Right atrium auricular region (tissue), 2 donors: ENCODE results near the gene RBM22. TPM values are rescaled to one million over a fixed set of nuclear protein-coding genes. Genes with fewer than 3 reads are reported as not detected.

Experiments used
- DNase-seq: peaks from one replicate; pipeline ENCODE4 v3.0.0-alpha.2; 2019; ENCODE audit warnings: low spot score
- H3K27ac ChIP-seq, 2 donors: fragments of 200-600 bp; sonication (generic); 1 replicate in 1 of 2; 2 replicates in 1 of 2; pipeline ENCODE4 v1.5.1; 2016 to 2019
- H3K27me3 ChIP-seq, 2 donors: fragments of 200-600 bp; sonication (generic); one replicate each; pipeline versions ENCODE4 v1.5.1 to v1.6.0; 2017 to 2019
- H3K36me3 ChIP-seq: fragments of 200-600 bp; sonication (generic); one replicate; pipeline ENCODE4 v1.5.1; 2016
- H3K4me1 ChIP-seq, 2 donors: fragments of 200-600 bp; sonication (generic); one replicate each; pipeline versions ENCODE4 v1.5.1 to v1.6.0; 2017 to 2019
- H3K4me3 ChIP-seq, 2 donors: fragments of 200-600 bp; sonication (generic); 1 replicate in 1 of 2; 2 replicates in 1 of 2; pipeline ENCODE4 v1.5.1; 2017 to 2019; ENCODE audit warnings: mild to moderate bottlenecking in 1 of 2, moderate library complexity in 1 of 2
- H3K9me3 ChIP-seq, 2 donors: fragments of 200-600 bp; sonication (generic); one replicate each; pipeline ENCODE4 v1.5.1; 2019
- total RNA-seq, 2 donors: library from RNA; depleted of rRNA; stranded (reverse); fragments of >200 nt; gene quantifications; one replicate each; pipeline ENCODE4 v1.1.0, GENCODE V29; 2016
- TF ChIP-seq, protein P1 (sequence below), 2 donors: fragments of 200-600 bp; sonication (generic); IDR thresholded peaks; one replicate each; pipeline ENCODE4 v1.5.1; 2019; ENCODE audit warnings: antibody characterized with exemption in 2 of 2

Gene RBM22
- total RNA-seq, 2 donors from 2014 or later, result 26.0 to 29.5 TPM

DNA sequence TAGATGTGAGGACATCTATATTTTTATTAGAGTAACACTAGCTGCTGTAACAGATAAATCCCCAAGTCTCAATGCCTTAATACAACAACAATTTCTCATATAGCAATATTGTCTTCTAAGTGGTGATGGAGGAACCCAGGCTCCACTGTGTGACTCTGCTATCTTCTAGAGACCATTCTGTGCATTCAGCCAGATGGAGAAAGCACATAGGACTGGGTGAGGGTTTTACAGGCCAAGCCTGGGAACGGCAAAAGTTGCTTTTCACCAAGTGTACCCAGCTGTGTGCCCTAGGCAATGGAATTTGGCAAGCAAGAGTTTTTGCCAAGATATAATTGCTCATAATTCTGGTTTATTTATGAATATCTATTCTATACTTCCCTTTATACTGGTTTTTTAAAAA, 11.7 kb downstream of the RBM22 start:
- Histone ChIP-seq H3K4me1 (no peaks in the 10 kb centered on the region), H3K27me3 (no peaks in the 10 kb centered on the region), H3K9me3 (no peaks in the 10 kb centered on the region), H3K27ac (no peak overlapping the region), H3K36me3 (peaks cover 39% of the 10 kb centered on the region), H3K4me3 (no peak overlapping the region)
- no peak for DNase-seq
- TF ChIP-seq, protein P1, sequence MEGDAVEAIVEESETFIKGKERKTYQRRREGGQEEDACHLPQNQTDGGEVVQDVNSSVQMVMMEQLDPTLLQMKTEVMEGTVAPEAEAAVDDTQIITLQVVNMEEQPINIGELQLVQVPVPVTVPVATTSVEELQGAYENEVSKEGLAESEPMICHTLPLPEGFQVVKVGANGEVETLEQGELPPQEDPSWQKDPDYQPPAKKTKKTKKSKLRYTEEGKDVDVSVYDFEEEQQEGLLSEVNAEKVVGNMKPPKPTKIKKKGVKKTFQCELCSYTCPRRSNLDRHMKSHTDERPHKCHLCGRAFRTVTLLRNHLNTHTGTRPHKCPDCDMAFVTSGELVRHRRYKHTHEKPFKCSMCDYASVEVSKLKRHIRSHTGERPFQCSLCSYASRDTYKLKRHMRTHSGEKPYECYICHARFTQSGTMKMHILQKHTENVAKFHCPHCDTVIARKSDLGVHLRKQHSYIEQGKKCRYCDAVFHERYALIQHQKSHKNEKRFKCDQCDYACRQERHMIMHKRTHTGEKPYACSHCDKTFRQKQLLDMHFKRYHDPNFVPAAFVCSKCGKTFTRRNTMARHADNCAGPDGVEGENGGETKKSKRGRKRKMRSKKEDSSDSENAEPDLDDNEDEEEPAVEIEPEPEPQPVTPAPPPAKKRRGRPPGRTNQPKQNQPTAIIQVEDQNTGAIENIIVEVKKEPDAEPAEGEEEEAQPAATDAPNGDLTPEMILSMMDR (IDR thresholded peaks at IDR 0.05), result no peak

DNA sequence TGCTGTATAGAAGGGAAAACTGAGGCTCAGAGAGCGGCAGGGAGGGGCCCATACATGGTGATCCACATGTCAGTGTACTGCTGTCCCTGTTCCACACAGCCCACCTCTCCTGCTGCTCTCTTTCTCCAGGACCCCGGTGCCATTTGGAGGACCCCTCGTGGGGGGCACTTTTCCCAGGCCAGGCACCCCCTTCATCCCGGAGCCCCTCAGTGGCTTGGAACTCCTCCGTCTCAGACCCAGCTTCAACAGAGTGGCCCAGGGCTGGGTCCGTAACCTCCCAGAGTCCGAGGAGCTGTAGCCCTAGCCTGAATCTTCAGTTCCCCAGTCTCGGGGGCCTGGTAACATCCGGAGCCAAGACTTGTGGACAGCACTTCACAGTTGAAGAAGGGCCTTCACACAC, 24.3 kb downstream of the RBM22 start:
- no peak overlapping the region for H3K27ac ChIP-seq
- TF ChIP-seq, protein P1 (IDR thresholded peaks at IDR 0.05), result no peak
- peaks cover 4% of the 10 kb centered on the region for H3K36me3 ChIP-seq
- no peak for DNase-seq
- no peaks in the 10 kb centered on the region for H3K9me3 ChIP-seq
- peaks cover 0 to 30% of the 10 kb centered on the region in 2 donors for H3K4me1 ChIP-seq
- no peaks in the 10 kb centered on the region for H3K27me3 ChIP-seq
- H3K4me3 ChIP-seq, result no peak overlapping the region

DNA sequence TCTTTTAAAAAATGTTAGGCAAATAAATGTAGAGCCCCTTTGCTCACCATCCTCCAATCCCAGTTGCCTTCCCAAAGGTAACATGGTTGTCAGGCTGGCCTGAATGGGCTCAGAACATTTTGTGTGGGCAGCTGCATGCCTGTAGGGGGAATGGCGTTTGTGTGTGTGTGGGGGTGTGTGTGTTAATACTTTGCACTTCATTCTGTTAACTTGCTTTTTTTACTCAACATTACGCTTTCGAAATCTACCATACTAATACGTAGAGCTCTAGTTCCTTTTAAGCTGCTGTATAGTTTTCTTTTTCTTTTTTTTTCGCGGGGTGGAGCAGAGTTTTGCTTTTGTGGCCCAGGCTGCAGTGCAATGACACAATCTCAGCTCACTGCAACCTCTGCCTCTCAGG, 25.8 kb downstream of the RBM22 start:
- Histone ChIP-seq H3K4me1 (peaks cover 0 to 37% of the 10 kb centered on the region in 2 donors), H3K27ac (peak overlapping the region; percentile 74 to 77)
- no peak for DNase-seq

DNA sequence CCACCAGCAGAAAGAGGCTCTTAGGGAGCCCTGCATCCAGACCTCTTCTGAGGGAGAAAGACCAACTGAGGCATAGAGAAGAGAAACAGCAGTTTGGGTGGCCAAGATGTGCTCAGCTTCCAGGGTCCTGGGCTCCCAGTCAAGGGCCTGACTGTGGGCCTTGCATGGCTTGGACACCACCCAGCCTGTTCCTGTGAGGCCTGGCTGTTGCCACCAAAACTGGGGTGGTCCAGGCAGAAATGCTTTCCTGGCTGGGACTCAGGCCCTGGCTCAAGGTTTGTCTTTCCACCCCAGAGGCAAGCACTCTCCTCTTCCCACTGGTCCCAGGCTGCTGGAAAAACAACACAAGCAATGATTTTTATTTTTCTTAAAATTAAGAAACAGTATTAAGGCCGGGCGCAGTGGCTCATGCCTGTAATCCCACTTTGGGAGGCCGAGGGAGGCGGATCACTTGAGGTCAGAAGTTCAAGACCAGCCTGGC, 26.5 kb downstream of the RBM22 start:
- DNase-seq, result peak; percentile 80
- Histone ChIP-seq H3K27me3 (no peaks in the 10 kb centered on the region), H3K4me1 (peaks cover 0 to 37% of the 10 kb centered on the region in 2 donors), H3K36me3 (peaks cover 4% of the 10 kb centered on the region), H3K9me3 (no peaks in the 10 kb centered on the region), H3K27ac (peak overlapping the region; percentile 74 to 77), H3K4me3 (no peak overlapping the region)
- TF ChIP-seq, protein P1 (IDR thresholded peaks at IDR 0.05), result no peak

More for the DNA sequence above, 25.8 kb downstream of the RBM22 start:
- H3K36me3 ChIP-seq, result peaks cover 4% of the 10 kb centered on the region
- H3K27me3 ChIP-seq, result no peaks in the 10 kb centered on the region
- TF ChIP-seq, protein P1 (IDR thresholded peaks at IDR 0.05), result no peak
- H3K4me3 ChIP-seq, result no peak overlapping the region
- no peaks in the 10 kb centered on the region for H3K9me3 ChIP-seq

DNA sequence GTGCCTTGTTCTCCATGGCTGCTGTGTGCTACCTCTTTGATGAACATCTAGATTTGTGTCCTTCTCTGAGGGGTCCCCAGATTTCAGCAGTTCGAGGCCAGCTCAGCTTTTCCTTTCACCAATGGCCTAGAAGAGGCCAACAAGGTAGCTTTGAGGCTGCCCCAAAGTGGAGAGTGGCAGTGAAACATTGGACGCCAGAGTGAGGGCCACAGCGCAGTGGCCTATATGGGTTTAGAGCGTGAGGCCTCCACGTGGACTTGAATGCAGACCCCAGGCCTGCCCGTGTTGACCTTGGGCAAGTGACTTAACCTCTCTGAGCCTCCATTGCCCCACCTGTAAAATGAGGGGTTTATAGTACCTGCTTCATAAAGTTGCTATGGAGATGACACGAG, 28.0 kb downstream of the RBM22 start:
- Histone ChIP-seq H3K27me3 (no peaks in the 10 kb centered on the region), H3K4me1 (peaks cover 0 to 37% of the 10 kb centered on the region in 2 donors), H3K4me3 (peak overlapping the region; percentile 41 to 62), H3K27ac (peak overlapping the region; percentile 74 to 77), H3K36me3 (no peaks in the 10 kb centered on the region), H3K9me3 (no peaks in the 10 kb centered on the region)
- peak; percentile 5 for DNase-seq
- TF ChIP-seq, protein P1 (IDR thresholded peaks at IDR 0.05), result no peak
